ENCODE results near the gene CDK6.
"Not testable (repeated sequence)": the region's sequence is repeated elsewhere in the genome, so short reads cannot be mapped to it uniquely, and the experiment has no call there.

Gene CDK6

GRCh38 chr7:92749327-92749755, 87.0 kb downstream of the CDK6 start:
- no peak for DNase-seq (ENCODE audit: low read depth)
- TF ChIP-seq CTCF (IDR thresholded peaks at IDR 0.05; ENCODE audit: low read depth, low read length, missing control alignments), result no peak
- no peak overlapping the region for H3K4me3 ChIP-seq (ENCODE audit: low read depth, low read length)

GRCh38 chr7:92748495-92748894, 87.9 kb downstream of the CDK6 start:
- TF ChIP-seq CTCF (IDR thresholded peaks at IDR 0.05; ENCODE audit: low read depth, low read length, missing control alignments), result no peak
- H3K4me3 ChIP-seq (ENCODE audit: low read depth, low read length), result no peak overlapping the region
- DNase-seq (ENCODE audit: low read depth), result no peak

GRCh38 chr7:92747041-92747835, 89.1 kb downstream of the CDK6 start:
- no peak overlapping the region for H3K4me3 ChIP-seq (ENCODE audit: low read depth, low read length)
- no peak for TF ChIP-seq CTCF (IDR thresholded peaks at IDR 0.05; ENCODE audit: low read depth, low read length, missing control alignments)
- DNase-seq (ENCODE audit: low read depth), result no peak

GRCh38 chr7:92745241-92745640, 91.1 kb downstream of the CDK6 start:
- TF ChIP-seq CTCF (IDR thresholded peaks at IDR 0.05; ENCODE audit: low read depth, low read length, missing control alignments), result no peak
- no peak for DNase-seq (ENCODE audit: low read depth)
- H3K4me3 ChIP-seq (ENCODE audit: low read depth, low read length), result no peak overlapping the region

- not testable (repeated sequence) for DNase-seq (ENCODE audit: low read depth); H3K4me3 ChIP-seq (ENCODE audit: low read depth, low read length)
Measured at GRCh38 chr7:92744180-92744579, 92.2 kb downstream of the CDK6 start.

- TF ChIP-seq CTCF (IDR thresholded peaks at IDR 0.05; ENCODE audit: low read depth, low read length, missing control alignments), result no peak
- no peak for DNase-seq (ENCODE audit: low read depth)
- H3K4me3 ChIP-seq (ENCODE audit: low read depth, low read length), result no peak overlapping the region
Measured at GRCh38 chr7:92742186-92742585, 94.2 kb downstream of the CDK6 start.

- H3K4me3 ChIP-seq (ENCODE audit: low read depth, low read length), result no peak overlapping the region
- DNase-seq (ENCODE audit: low read depth), result no peak
Measured at GRCh38 chr7:92740700-92741126, 95.7 kb downstream of the CDK6 start.

More at GRCh38 chr7:92740700-92741126, 95.7 kb downstream of the CDK6 start:
- TF ChIP-seq CTCF (IDR thresholded peaks at IDR 0.05; ENCODE audit: low read depth, low read length, missing control alignments), result no peak
